ENCODE measurements around the gene MAMLD1. TPM values are rescaled to one million over a fixed set of nuclear protein-coding genes. Genes with fewer than 3 reads are reported as not detected.

MAMLD1 gene
- total and polyA plus RNA-seq, 11 donors, result 1.2 to 3.0 (median 1.4) TPM

GRCh38 chrX:150543230-150544155, 180.4 kb downstream of the MAMLD1 start:
- intact Hi-C loops (cut with DNase I), result no loop called here
- H3K4me3 ChIP-seq, result no peak overlapping the region
- peaks cover 0 to 24% (median 9%) of the 10 kb centered on the region in 12 donors for H3K4me1 ChIP-seq
- 67 to 77% (median 74%) methylated on average over 13 of the region's 13 CpGs for WGBS, 4 donors
- peak in 1 of 5 donors; percentile 10 for DNase-seq
- peak in 1 of 4 donors; percentile 21 for ATAC-seq
- H3K9me3 ChIP-seq, result peaks cover 0 to 8% (median 0%) of the 10 kb centered on the region in 12 donors
- TF ChIP-seq POLR2A (IDR thresholded peaks at IDR 0.05) (no peak), CTCF (IDR thresholded peaks at IDR 0.05) (no peak)
- no peaks in the 10 kb centered on the region for H3K27me3 ChIP-seq
- peak overlapping the region in 3 of 12 donors; percentile 3 to 53 (median 25) for H3K27ac ChIP-seq
- no peaks in the 10 kb centered on the region for H3K36me3 ChIP-seq

GRCh38 chrX:150544222-150544787, 181.2 kb downstream of the MAMLD1 start:
- Histone ChIP-seq H3K27ac (peak overlapping the region in 2 of 12 donors; percentile 25 to 39), H3K27me3 (no peaks in the 10 kb centered on the region), H3K9me3 (peaks cover 0 to 4% (median 0%) of the 10 kb centered on the region in 12 donors), H3K36me3 (no peaks in the 10 kb centered on the region), H3K4me1 (peaks cover 0 to 24% (median 9%) of the 10 kb centered on the region in 12 donors), H3K4me3 (no peak overlapping the region)
- intact Hi-C loops (cut with DNase I), result no loop called here
- ATAC-seq (peak in 1 of 4 donors; percentile 2), DNase-seq (peak in 1 of 5 donors; percentile 13)
- TF ChIP-seq CTCF (IDR thresholded peaks at IDR 0.05) (peak in 1 of 12 donors; percentile 25), POLR2A (IDR thresholded peaks at IDR 0.05) (no peak)
- 63 to 78% (median 75%) methylated on average over 11 of the region's 11 CpGs for WGBS, 4 donors

- H3K36me3 ChIP-seq, result no peaks in the 10 kb centered on the region
- no peaks in the 10 kb centered on the region for H3K27me3 ChIP-seq
- H3K4me3 ChIP-seq, result no peak overlapping the region
- H3K27ac ChIP-seq, result peak overlapping the region in 6 of 12 donors; percentile 5 to 82 (median 56)
- H3K4me1 ChIP-seq, result peaks cover 0 to 24% (median 9%) of the 10 kb centered on the region in 12 donors
- no peak for ATAC-seq
- peak in 2 of 5 donors; percentile 24 to 44 for DNase-seq
- TF ChIP-seq POLR2A (IDR thresholded peaks at IDR 0.05) (no peak), CTCF (IDR thresholded peaks at IDR 0.05) (no peak)
- H3K9me3 ChIP-seq, result peaks cover 0 to 4% (median 0%) of the 10 kb centered on the region in 12 donors
- intact Hi-C loops (cut with DNase I), result loop anchor here in 1 of 10 donors (5.0 kb wide), 1 partner anchor 33 kb away; no protein-coding TSS in a partner anchor
- WGBS, 4 donors, result 67 to 81% (median 69%) methylated on average over 8 of the region's 8 CpGs
Observed at GRCh38 chrX:150544835-150545770, 182.0 kb downstream of the MAMLD1 start.
